ENCODE data around the gene TMEM115. TPM values are rescaled to one million over a fixed set of nuclear protein-coding genes. Genes with fewer than 3 reads are reported as not detected.

TMEM115 gene, protein sequence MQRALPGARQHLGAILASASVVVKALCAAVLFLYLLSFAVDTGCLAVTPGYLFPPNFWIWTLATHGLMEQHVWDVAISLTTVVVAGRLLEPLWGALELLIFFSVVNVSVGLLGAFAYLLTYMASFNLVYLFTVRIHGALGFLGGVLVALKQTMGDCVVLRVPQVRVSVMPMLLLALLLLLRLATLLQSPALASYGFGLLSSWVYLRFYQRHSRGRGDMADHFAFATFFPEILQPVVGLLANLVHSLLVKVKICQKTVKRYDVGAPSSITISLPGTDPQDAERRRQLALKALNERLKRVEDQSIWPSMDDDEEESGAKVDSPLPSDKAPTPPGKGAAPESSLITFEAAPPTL
- 10 to 100 TPM; 56.7 to 72.4 (median 68.2) TPM for total RNA-seq

DNA sequence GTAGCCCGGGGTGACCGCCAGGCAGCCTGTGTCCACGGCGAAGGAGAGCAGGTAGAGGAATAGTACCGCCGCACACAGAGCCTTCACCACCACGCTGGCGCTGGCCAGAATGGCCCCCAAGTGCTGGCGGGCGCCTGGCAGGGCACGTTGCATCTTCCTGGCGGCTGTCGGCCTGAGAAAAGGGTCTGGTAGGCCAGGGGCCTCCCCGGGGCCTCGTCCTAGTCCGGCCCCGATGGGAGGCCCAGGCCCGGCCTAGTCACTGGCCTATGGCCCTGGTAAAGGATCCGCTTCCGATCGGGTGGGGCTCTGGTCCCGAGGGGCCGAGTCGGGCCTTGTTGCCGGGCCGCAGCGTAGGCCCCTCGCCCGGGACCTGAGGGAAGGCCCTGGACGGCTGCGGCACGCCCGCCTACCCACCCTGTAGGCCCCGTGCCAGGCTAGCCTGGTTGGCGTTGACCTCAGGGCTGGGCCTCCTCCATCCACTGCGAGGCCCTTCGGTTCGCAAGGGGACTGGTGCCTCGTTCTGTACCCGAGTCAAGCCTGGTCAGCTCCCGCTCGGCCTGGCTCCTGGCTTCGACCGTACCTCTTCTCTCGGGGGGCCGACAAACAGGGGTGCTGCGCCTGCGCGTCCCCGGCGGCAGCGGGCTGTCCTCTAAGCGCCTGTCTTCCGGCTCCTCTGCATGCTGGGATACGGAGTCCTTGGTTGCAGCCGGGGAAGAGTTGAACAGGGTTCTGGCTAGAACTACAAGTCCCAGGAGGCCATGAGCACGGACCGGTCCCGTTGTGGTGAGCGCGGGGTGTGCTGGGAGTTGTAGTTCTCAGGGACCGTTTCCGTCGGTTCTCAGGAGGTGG, at the start of gene TMEM115:
TSS of gene TMEM115 (minus strand) at position 611 of the 849 bp plus-strand sequence. CDS start at position 153, 458 bp downstream.
- Histone ChIP-seq H3K4me3 (peak within 1 kb of the TSS; percentile 82 to 98 (median 91)), H3K4me1 (peaks cover 8 to 46% (median 34%) of the 10 kb centered on the region in 4 donors), H3K9me3 (no peaks in the 10 kb centered on the region), H3K27me3 (no peaks in the 10 kb centered on the region), H3K36me3 (peaks cover 0 to 36% (median 12%) of the 10 kb centered on the region in 3 donors), H3K27ac (peak within 1 kb of the TSS; percentile 69 to 97 (median 94))
- TF ChIP-seq POLR2A (IDR thresholded peaks at IDR 0.05) (peak in 1 of 2 donors; percentile 73), EP300 (IDR thresholded peaks at IDR 0.05) (peak; percentile 90 to 95)
- TF ChIP-seq, protein P1, sequence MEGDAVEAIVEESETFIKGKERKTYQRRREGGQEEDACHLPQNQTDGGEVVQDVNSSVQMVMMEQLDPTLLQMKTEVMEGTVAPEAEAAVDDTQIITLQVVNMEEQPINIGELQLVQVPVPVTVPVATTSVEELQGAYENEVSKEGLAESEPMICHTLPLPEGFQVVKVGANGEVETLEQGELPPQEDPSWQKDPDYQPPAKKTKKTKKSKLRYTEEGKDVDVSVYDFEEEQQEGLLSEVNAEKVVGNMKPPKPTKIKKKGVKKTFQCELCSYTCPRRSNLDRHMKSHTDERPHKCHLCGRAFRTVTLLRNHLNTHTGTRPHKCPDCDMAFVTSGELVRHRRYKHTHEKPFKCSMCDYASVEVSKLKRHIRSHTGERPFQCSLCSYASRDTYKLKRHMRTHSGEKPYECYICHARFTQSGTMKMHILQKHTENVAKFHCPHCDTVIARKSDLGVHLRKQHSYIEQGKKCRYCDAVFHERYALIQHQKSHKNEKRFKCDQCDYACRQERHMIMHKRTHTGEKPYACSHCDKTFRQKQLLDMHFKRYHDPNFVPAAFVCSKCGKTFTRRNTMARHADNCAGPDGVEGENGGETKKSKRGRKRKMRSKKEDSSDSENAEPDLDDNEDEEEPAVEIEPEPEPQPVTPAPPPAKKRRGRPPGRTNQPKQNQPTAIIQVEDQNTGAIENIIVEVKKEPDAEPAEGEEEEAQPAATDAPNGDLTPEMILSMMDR (IDR thresholded peaks at IDR 0.05): peak in 1 of 5 experiments; percentile 43
- 1 to 5% methylated on average over 14 to 50 of the region's 64 CpGs for WGBS, 2 donors
- DNase-seq (ENCODE audit: low spot score in 2 of 2): peak; percentile 94 to 97

DNA sequence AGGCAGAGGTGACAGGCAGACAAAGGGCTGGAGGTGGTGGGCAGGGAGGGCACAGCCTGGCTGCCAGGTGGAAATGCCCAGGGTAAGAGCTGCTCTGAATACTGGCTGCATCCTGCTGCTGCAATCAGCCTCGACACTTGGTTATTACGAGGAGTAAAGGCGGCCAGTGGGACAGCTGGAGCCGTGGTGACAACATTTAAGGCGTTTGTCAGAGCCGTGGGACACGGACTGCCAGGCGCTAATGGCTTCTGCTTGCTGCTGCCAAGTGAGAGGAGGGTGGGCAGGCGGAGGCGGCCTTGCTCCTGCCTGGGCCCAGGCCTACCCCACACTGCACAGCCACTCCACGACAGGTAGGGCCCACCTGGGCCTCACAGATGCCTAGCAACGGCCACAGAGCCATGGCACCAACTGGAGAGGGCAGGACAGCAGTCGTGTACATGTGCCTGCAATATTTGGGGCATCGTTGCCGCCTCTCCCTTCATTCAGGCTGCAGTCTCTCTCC, 49.2 kb upstream of the TMEM115 start:
- no peaks in the 10 kb centered on the region for H3K4me1 ChIP-seq
- H3K9me3 ChIP-seq: no peaks in the 10 kb centered on the region
- no peak overlapping the region for H3K27ac ChIP-seq
- H3K27me3 ChIP-seq: no peaks in the 10 kb centered on the region
- no peak overlapping the region for H3K4me3 ChIP-seq
- no peak for DNase-seq (ENCODE audit: low spot score in 2 of 2)
- no peaks in the 10 kb centered on the region for H3K36me3 ChIP-seq
- no peak for TF ChIP-seq EP300 (IDR thresholded peaks at IDR 0.05)
- WGBS, 2 donors: 72% methylated on average over 14 to 15 of the region's 15 CpGs

DNA sequence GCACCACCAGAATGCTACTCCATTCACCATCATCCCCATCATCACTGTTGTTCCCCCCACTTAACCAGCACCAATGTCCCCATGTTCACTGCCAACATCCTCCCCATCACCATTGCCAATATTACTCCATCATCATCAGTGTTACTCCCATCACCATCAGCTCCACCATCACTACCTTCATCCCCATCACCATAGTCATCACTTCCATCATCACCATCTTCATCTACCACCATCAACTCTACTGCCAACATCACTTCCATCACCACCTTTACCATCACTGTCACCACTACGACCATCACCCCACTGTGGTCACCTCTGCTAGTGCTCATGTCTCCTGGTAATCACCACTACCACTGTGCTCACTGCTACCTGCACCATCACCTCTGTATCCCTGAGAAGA, 47.2 kb upstream of the TMEM115 start:
- WGBS, 2 donors: 62 to 67% methylated on average over 1 of the region's 1 CpG
- Histone ChIP-seq H3K9me3 (no peaks in the 10 kb centered on the region), H3K27ac (no peak overlapping the region), H3K36me3 (no peaks in the 10 kb centered on the region), H3K27me3 (no peaks in the 10 kb centered on the region), H3K4me1 (no peaks in the 10 kb centered on the region), H3K4me3 (no peak overlapping the region)
- DNase-seq (ENCODE audit: low spot score in 2 of 2): no peak
- TF ChIP-seq EP300 (IDR thresholded peaks at IDR 0.05): no peak
- no peak for TF ChIP-seq POLR2A (IDR thresholded peaks at IDR 0.05)
- TF ChIP-seq, protein P1 (IDR thresholded peaks at IDR 0.05): no peak

DNA sequence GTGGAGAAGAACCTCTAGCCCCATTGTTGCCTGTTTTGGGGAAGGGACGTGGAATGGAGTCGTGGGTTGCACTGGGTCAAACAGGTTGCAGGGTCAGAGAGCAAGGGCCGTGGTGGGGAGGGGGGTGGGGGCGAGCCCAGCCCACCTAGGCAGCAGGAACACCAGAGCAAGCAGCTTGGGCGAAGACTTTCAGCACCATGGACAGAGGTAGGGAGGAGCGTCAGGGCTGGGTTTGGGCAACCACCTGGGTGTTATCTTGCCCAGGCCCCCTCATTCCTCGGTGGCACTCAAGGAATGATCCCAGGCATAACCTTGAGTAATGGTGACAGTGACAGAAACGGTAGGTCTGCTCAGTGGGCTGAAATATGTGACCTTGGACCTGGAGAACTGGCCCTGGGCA, 45.9 kb upstream of the TMEM115 start:
- Histone ChIP-seq H3K36me3 (no peaks in the 10 kb centered on the region), H3K4me3 (no peak overlapping the region), H3K9me3 (no peaks in the 10 kb centered on the region), H3K27ac (no peak overlapping the region), H3K27me3 (no peaks in the 10 kb centered on the region), H3K4me1 (no peaks in the 10 kb centered on the region)
- DNase-seq (ENCODE audit: low spot score in 2 of 2): no peak
- TF ChIP-seq, protein P1 (IDR thresholded peaks at IDR 0.05): no peak
- no peak for TF ChIP-seq EP300 (IDR thresholded peaks at IDR 0.05)
- no peak for TF ChIP-seq POLR2A (IDR thresholded peaks at IDR 0.05)
- WGBS, 2 donors: 22 to 25% methylated on average over 7 to 8 of the region's 8 CpGs

DNA sequence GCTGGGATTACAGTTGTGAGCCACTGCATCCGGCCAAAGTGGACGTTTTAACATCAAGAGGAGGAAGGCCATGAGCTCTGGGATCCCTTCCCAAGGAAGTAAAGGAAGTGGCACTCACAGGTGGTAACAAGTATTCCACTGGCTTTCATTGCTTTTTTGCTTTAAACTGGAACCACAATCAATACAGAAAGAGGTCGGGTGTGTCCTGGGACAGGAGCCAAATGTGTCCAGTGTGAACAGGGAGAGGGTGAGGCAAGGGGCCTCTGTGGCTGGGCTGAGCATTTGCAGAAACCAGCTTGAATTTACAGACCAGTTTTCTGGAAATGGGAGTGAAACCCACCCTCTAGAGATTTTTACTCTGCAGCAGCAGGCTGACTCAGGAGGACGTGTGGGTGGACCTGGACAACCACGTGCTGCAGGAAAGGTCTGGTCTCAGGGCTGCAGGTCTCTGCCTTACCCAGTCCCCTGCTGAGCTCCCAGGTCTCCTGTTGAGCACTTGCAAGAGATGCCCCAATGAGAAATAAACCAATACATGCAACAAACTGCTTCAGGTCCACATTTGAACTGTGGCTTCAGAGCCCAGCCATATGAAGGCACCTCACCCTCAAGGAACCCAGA, 42.8 kb upstream of the TMEM115 start:
- TF ChIP-seq POLR2A (IDR thresholded peaks at IDR 0.05) (no peak), EP300 (IDR thresholded peaks at IDR 0.05) (no peak)
- TF ChIP-seq, protein P1 (IDR thresholded peaks at IDR 0.05): no peak
- 32 to 35% methylated on average over 5 of the region's 5 CpGs for WGBS, 2 donors
- no peaks in the 10 kb centered on the region for H3K4me1 ChIP-seq
- H3K9me3 ChIP-seq: no peaks in the 10 kb centered on the region
- H3K27ac ChIP-seq: no peak overlapping the region
- H3K27me3 ChIP-seq: no peaks in the 10 kb centered on the region
- no peak for DNase-seq (ENCODE audit: low spot score in 2 of 2)
- no peak overlapping the region for H3K4me3 ChIP-seq
- no peaks in the 10 kb centered on the region for H3K36me3 ChIP-seq

All from tibial nerve (tissue), 4 donors.